Measurements from ENCODE around the gene ERFL.

- TF ChIP-seq CTCF (IDR thresholded peaks at IDR 0.05) (no peak), POLR2A (IDR thresholded peaks at IDR 0.05) (no peak)
Measured at GRCh38 chr19:41904118-41904870, 24.0 kb downstream of the ERFL start.
